ENCODE data around the gene LCNL1. TPM values are rescaled to one million over a fixed set of nuclear protein-coding genes. Genes with fewer than 3 reads are reported as not detected.
"Not testable (repeated sequence)": the region's sequence is repeated elsewhere in the genome, so short reads cannot be mapped to it uniquely, and the experiment has no call there.

LCNL1 gene
- total RNA-seq, 2 donors from 2014 or later: 0.06 TPM; not detected in 1

DNA sequence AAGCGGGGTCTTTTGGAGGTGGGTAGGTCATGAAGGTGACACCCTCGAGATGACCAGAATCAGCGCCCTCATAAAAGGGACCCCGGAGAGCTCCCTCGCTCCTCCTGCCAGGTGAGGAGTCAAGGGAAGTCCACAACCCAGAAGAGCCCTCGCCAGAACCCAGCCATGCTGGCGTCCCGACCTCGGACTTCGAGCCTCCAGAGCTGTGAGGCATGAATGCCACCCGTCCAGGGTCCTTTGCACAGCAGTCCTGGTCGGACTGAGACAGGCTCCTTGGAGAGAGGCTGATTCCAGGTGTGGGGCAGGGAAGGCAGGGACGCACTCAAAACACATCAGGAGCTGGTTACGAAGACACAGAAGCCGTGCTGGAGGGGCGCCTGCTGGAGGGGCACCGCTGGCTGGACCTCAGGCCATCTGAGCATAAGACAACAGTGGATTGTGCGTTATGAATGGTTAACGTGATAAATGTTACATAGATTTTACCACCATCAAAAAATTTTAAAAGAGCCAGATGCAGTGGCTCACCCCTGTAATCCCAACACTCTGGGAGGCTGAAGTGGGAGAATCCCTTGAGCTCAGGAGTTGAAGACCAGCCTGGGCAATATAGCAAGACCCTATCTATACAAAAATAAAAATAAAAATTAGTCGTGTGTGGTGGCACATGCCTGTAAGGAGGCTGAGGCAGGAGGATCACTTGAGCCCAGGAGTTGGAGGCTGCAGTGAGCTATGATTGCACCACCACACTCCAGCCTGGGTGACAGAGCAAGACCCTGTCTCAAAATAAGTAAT is 19.3 kb downstream of the LCNL1 start:
- intact Hi-C loops (cut with DNase I, micrococcal nuclease): no loop called here
- DNase-seq: no peak
- ATAC-seq: no peak

DNA sequence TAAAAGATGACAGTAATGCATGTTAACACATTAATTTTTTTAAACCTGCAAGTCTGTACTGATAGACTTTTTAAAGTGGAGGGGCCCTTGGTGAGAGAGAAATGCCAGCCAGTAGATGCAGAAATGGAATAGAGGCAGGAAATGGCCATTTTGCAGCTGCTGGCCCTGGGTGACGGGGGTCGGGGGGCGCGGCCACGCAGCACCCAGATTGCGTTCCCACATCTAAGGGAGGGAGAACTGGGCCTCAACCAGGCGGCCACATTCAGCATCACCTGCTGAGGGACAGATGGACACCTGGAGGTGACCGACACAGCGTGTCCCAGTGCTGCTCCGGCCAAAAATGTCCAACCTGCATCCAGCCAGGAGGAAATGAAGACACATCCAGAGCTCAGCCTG is 19.9 kb downstream of the LCNL1 start:
- ATAC-seq: no peak
- intact Hi-C loops (cut with DNase I, micrococcal nuclease): no loop called here
- DNase-seq: no peak

DNA sequence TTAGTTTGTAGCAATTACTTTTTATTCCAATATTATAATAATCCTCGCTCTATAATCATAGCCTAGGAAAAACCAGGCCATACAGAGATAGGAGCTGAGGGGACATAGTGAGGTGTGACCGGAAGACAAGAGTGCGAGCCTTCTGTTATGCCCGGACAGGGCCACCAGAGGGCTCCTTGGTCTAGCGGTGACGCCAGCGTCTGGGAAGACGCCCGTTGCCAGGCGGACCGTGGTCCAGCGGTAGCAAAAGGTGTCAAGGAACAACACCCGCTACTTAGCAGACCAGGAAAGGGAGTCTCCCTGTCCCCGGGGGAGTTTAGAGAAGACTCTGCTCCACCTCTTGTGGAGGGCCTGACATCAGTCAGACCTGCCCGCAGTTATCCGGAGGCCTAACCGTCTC is 21.5 kb downstream of the LCNL1 start:
- intact Hi-C loops (cut with DNase I, micrococcal nuclease); ATAC-seq: not testable (repeated sequence)
- peak in 1 of 2 donors; percentile 47 for DNase-seq

DNA sequence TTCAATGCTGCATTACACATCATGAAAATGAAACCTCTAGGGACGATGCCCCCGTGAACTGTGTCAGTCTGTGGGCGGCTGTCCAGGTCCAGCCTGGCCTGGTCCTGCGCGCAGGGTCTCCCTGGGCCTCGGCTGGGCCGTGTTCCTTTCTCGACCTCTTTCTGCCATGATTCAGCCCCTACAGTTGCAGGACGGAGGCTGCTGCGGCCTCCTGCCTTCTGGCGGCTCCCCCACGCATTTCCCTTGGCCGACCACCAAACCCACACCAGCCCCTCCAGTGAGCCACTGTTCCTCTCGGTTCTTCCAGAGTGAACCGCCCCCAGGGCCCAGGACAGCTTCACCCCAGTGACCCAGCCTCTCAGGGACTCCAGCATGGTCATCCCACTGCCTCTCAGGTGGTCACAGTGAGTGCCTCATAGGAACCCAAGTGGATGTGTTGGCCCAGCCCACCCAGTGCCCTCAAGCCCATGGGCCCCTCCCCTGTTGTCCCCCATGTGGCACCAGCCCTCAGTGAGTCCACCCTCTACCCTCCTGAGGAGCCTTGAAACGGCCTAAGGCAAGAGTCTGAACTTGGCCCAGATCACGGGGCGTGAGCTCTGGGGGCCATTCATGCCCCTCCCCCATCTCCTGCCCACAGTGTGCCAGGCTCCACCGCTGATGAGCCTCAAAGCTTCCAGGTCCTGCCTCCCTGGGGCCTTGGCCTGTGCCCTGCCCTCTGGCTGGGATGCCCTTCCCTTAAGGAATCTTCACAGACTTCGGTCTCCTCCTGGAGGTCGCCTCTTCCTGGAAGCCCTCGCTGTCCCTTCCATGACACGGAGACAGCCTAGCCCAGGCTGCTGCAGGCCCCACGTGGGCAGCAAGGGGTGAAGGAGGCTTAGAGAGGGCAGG is 23.6 kb downstream of the LCNL1 start:
- DNase-seq (no peak), ATAC-seq (peak; percentile 14)
- intact Hi-C loops (cut with DNase I, micrococcal nuclease): no loop called here

DNA sequence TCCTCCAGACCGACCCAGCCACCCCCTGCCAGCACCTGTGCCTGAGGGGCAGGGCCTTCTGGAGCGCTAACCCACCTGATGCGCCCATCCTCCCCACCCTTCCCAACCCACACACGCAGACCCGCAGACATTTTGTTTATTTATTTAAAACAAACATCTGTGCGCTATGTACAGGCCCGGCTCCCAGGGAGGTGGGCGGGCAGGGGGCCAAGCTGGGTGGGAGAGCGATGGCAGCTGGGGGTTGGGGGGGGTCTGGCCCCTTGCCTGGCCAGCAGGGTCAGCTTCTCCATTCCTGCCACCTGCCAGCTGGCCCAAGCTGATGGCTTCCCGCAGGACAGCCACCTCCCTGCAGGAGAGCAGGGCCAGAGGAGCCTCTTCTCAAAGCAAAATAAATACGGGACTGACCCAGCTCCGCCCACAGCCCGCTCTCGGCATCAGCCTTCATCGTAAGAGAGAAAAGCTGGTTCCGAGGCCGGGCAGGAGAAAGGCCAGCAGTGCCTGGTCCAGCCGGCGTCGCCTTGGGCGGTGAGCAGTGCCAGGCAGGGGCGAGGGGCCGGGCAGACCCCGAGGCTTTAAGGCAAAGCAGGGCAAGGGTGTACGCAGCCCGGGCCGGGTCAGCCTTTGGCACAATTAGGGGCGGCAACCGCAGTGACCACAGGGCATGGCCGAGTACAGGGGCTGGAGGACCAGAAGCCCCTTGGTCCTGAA is 24.5 kb downstream of the LCNL1 start:
- ATAC-seq (no peak), DNase-seq (no peak)
- intact Hi-C loops (cut with DNase I, micrococcal nuclease): no loop called here

DNA sequence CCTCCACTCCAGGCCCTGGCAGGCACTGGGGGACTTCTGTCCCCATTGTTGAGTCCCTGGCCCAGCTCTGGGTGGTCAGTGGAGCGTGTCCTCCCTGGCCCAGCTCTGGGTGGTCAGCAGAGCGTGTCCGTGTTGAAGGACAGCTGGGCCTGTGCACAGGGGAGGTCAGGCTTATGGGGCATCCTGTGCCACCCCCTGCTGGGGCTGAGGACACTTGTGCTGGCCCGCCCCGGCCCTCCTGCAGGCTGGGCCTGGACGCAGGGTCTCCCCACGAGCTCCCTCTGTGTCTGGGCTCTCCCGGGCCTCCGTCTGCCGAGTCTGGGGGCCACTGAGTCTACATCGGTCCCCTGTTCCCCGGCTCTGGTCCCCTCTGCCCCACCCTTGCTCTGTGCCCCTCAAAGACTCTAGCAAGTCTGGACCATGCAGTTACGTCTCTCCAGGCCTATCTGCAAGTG is 25.1 kb downstream of the LCNL1 start:
- no peak for ATAC-seq

DNA sequence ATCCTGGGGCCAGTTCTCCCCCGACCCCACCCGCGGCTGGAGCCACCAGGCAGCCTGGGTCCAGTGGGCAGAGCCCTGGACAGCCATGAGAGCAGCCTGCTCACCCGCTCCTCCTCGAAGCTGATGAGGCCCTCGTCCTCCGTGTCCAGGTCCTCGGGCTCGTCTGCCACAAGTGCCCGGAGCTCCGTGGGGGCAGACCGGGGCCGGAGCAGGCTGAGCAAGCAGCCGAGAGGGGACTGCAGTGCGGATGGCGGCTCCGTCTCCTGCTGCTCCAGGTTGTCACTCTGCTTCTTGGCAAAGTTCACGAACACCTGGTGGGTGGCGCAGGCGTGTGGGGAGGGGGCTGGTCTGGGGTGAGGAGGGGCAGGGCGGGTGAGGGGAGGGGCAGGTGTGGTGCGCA is 25.5 kb downstream of the LCNL1 start:
- no peak for ATAC-seq
- intact Hi-C loops (cut with DNase I, micrococcal nuclease): no loop called here
- DNase-seq: no peak

More for the DNA sequence above, 25.1 kb downstream of the LCNL1 start:
- DNase-seq: no peak
- intact Hi-C loops (cut with DNase I, micrococcal nuclease): no loop called here

DNA sequence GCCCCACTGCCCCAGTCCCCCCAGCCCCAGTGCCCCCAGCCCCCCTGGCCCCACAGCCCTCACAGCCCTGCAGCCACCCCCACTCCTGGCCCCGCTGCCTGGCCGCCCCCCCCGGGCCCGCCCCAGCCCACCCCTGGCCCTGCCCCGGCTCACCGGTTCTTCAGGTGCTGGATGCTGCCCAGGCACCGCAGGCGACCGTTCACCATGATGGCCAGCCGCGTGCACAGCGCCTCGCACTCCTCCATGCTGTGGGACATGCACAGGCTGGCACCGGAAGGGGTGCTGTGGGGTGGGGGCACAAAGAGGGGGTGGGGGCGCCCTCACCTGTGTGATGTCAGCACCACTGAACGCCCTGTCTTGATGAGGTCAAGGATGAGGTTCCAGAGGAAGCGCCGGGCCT is 26.4 kb downstream of the LCNL1 start:
- intact Hi-C loops (cut with DNase I, micrococcal nuclease): no loop called here
- DNase-seq: no peak
- no peak for ATAC-seq

DNA sequence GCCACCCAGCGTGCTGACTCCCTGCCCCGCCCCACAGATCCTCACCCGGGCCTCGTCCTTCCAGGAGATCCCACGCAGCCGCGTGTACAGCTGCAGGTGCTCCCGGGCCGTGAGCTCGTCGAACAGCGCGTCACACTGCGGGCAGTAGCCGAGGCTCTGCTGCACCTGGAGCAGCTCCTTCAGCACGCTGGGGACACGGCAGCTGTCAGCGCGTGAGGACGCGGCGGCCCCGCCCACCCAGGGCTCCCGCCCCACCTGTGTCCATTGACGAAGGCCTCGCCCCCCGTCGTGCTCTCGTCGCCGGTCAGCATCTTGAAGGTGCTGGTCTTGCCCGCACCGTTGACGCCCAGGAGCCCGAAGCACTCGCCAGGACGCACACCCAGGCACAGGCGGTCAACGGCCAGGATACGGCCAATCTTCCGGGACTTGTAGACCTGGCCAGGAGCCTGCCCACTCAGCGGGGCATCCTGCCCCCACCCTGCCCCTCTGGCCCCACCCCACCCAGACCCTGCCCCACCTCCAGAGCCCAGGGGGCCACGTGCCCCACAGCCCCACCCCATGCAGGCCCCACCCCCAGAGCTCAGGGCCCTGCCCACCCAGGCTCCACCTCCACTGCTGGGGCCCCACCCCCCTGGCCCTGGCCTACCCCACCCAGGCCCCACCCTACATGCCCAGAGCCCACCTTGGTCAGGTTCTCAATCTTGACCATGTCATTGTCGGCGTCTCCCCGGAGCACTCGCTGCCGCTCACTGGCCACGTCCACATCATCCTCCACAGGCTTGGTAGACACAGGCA is 27.3 kb downstream of the LCNL1 start:
- intact Hi-C loops (cut with DNase I, micrococcal nuclease): no loop called here
- DNase-seq (no peak), ATAC-seq (no peak)

DNA sequence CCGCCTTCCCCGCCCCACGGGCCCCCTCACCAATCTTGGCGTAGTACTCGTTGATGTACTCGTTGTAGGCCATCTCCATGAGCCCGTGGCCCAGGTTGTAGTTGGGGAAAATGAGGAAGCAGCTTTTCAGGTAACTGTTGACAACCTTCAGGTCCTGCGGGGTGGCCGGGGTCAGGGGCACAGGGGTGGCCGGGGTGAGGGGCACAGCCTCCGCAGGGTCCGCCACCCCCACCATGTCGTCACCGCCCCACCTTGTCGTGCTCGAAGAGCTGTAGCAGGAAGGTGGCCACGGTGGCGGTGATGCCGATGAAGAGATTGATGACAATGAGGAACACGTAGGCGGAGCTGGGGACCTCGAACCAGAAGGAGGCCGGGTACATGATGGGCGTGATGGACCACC is 28.4 kb downstream of the LCNL1 start:
- ATAC-seq (no peak), DNase-seq (no peak)
- intact Hi-C loops (cut with DNase I, micrococcal nuclease): no loop called here

DNA sequence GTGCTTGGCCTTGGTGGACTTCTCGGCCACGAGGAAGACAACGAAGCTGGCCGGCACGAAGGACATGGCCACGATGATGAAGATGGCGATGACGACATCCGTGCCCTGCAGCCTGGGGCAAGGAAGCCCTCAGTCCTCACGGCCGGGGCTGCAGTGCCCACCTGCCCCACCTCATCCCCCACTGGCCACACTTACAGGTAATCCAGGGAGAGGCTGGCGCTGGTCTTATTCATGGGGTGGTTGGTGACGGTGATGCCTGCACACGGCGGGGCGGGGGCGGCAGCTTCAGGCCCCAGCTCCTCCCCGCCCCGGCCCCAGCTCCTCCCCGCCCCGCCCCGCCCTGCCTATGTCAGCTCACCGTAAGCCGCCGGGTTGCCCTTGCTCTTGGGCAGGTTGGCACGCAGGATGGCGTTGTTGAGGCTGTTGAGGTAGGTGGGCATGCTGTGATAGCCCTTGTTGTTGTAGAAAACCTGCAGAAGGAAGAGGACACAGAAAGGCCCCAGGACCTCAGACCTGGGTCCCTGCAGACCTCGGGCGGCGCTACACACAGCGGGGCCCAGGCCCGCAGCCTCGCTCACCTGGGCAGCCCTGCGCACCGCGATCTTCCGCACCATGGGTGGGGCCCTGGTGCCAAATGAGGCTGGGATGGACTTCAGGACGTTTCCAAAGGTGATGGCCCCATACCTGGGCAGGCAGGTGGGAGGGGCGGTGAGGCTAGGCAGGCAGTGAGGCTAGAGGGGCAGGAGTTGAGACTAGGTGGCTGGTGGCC is 29.3 kb downstream of the LCNL1 start:
- ATAC-seq (no peak), DNase-seq (no peak)
- intact Hi-C loops (cut with DNase I, micrococcal nuclease): no loop called here

DNA sequence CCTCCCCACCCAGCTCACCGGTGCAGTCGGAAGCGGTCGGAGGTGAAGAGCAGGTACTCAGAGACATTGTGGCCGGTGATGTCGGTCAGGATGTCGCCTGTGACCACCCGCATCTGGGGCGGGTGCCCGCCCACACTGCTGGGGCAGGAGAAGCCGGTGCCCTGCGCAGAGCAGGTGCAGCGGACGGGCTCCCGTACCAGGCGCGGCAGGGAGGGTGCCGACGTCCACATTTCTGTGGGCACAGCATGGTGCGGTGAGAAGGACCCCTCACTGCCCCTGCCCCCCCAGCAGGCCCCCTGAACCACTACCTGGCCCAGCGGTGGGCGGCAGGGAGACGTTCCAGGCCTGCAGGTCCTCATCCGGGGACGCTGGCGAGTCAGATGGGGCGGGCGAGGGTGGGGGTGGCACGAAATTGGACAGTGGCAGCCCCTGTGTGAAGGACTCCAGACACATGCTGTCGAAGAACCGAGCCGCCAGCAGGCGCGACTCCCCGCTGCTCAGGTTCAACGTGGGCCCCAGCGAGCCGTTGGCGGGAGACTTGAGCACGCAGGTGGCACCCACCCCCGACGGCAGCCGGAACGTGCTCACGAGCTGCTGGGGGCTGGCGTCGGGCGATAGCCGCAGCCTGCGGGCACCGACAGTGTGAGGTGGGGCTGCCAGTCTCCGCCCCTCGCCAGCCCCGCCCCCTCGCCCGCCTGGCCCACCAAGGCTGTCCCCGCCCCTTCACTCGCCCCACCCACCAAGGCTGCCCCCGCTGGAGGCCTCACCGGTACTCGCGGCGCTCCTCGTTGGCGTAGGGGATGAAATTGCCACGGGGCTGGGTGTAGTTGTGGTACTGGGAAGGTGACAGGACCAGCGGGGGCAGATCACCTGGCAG is 30.1 kb downstream of the LCNL1 start:
- no peak for DNase-seq
- ATAC-seq: no peak
- intact Hi-C loops (cut with DNase I, micrococcal nuclease): no loop called here

DNA sequence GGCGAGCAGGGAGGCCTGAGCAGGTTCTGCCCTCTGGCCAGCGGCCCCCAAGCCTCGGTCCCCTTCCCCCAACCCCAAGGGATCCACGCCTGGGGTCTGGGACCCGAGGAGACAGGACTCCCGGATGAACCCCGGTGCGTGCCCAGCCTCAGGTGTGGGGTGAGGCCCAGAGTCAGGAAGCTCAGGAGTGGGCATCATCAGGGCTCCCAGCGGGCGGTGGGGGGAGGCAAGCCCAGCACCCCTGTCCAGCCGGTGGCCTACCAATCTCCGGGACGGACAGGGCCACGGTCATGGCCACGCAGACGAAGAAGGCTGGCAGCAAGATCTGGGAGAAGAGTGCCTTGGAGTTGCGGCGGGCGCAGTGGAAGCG is 30.8 kb downstream of the LCNL1 start:
- intact Hi-C loops (cut with DNase I, micrococcal nuclease): no loop called here
- DNase-seq (no peak), ATAC-seq (no peak)

DNA sequence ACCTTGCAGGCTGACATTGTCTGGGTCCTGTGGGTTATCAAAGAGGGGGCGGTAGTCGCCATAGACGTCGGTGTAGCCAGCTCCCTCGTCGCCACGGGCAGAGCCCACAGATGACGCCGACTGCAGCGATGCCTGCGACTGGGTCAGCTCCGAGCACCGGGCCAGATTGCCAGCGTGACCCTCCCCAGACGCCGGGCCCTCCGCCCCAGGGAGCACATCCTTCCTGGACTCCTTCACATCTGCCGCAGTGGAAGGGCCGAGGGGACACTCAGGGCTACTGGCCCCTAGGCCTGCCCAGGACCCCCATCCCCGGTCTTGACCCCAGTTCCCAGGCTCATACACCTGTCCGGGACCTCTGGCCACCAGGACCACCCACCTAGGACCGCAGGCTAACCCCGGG is 31.4 kb downstream of the LCNL1 start:
- no peak for ATAC-seq
- intact Hi-C loops (cut with DNase I, micrococcal nuclease): no loop called here
- DNase-seq: no peak

DNA sequence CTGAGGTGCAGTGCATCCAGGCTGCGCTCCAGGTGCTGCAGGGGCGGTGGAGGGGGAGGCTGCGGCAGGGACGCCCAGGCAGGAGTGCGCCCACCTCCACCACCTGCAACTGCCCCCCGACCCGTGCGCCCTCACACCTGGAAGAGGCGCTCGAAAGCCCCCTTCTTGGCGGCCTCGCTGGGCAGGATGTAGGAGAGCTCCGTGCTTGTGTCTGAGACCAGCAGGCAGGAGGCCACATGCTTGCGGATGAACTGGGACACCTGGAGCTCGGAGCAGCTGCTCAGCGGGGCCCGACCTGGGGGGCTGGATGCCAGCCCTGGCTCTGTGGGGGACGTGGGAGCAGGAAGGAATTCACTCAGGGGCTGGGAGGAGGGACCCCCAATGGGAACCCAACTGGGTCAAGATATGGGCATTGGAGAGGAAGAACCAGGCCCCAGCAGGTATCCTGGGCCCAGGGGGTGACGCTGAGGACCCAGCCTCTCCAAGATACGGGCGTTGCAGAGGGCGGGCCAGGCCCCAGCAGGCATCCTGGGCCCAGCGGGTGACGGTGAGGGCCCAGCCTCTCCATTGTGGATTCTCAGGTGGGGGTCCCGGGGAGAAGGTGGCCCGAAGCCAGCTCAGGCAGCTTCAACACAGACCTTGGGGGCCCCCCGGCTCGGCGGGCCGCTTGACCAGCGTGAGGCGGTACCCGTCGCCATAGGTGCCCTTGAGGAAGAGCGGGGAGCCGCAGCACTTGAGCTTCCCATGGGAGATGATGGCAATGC is 32.2 kb downstream of the LCNL1 start:
- DNase-seq: no peak
- ATAC-seq: no peak
- intact Hi-C loops (cut with DNase I, micrococcal nuclease): no loop called here

DNA sequence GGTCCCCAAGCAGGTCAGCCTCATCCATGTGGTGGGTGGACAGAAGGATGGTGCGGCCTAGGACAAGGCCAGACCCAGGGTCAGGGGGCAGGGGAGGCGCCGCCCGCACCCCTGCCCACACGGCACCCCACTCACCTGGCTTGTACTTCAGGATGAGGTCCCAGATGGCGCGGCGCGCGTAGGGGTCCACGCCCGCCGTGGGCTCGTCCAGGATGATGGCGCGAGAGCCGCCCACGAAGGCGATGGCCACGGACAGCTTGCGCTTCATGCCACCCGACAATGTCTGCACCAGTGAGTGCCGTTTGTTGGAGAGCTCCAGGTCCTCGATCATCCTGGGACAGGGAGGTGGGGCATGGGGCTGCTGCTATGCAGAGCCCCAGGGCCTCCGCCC is 32.7 kb downstream of the LCNL1 start:
- DNase-seq: no peak
- no peak for ATAC-seq
- intact Hi-C loops (cut with DNase I, micrococcal nuclease): no loop called here

DNA sequence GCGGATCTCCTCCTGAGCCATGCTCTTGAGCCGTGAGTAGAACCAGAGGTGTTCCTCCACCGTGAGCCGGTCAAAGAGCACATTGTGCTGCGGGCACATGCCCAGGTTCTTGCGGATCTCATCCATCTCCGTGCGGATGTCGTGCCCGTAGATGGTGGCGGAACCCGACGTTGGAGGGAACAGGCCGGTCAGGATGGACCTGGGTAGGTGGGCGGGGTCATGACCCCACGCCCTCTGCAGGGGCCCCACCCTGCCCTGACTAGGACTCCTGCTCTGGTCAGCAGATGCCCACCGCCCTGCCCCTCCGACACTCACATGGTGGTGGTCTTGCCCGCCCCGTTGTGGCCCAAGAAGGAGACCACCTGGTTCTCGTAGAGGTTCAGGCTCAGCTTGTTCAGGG is 33.2 kb downstream of the LCNL1 start:
- intact Hi-C loops (cut with DNase I, micrococcal nuclease): no loop called here
- DNase-seq (no peak), ATAC-seq (no peak)

Measured in left colon (tissue), 2 donors.